ENCODE results near the gene CRIP3. TPM values are rescaled to one million over a fixed set of nuclear protein-coding genes. Genes with fewer than 3 reads are reported as not detected.

Gene CRIP3
- total and polyA plus RNA-seq, 2 of the 13 experiments (the other 11 are each of a cell fraction or from before 2014, with no cell fraction given), result 6.3 to 9.3 TPM

GRCh38 chr6:43262780-43263313, 45.8 kb downstream of the CRIP3 start (continued):
- no peak for TF ChIP-seq ZNF530 (CRISPR knock-in tag; IDR thresholded peaks at IDR 0.05; ENCODE audit: low read depth)
- TF ChIP-seq ELF1 (CRISPR knock-in tag; IDR thresholded peaks at IDR 0.05), result no peak
- no peak for TF ChIP-seq CENPX (CRISPR knock-in tag; IDR thresholded peaks at IDR 0.05)
- TF ChIP-seq ZFP90 (CRISPR knock-in tag; IDR thresholded peaks at IDR 0.05; ENCODE audit: borderline replicate concordance), result 0 out of 2 replicates have a peak, but pooled peaks have one; percentile 43
- no peak for TF ChIP-seq PHB2 (IDR thresholded peaks at IDR 0.05; ENCODE audit: partially characterized antibody)
- 0 out of 2 replicates have a peak, but pooled peaks have one; percentile 70 for TF ChIP-seq ZNF234 (CRISPR knock-in tag; conservative IDR thresholded peaks at IDR 0.05)
- no peak for TF ChIP-seq ZBTB20 (CRISPR knock-in tag; IDR thresholded peaks at IDR 0.05; ENCODE audit: borderline replicate concordance, low read depth)
- no peak for TF ChIP-seq ZSCAN21 (CRISPR knock-in tag; IDR thresholded peaks at IDR 0.05; ENCODE audit: borderline replicate concordance)
- TF ChIP-seq HOXD1 (CRISPR knock-in tag; IDR thresholded peaks at IDR 0.05), result 0 out of 2 replicates have a peak, but pooled peaks have one; percentile 52
- no peak for TF ChIP-seq MIER3 (CRISPR knock-in tag; IDR thresholded peaks at IDR 0.05; ENCODE audit: borderline replicate concordance)
- no peak for TF ChIP-seq ZSCAN25 (CRISPR knock-in tag; IDR thresholded peaks at IDR 0.05)
- TF ChIP-seq, protein P1, sequence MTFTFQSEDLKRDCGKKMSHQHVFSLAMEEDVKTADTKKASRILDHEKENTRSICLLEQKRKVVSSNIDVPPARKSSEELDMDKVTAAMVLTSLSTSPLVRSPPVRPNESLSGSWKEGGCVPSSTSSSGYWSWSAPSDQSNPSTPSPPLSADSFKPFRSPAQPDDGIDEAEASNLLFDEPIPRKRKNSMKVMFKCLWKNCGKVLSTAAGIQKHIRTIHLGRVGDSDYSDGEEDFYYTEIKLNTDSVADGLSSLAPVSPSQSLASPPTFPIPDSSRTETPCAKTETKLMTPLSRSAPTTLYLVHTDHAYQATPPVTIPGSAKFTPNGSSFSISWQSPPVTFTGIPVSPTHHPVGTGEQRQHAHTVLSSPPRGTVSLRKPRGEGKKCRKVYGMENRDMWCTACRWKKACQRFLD (CRISPR knock-in tag; IDR thresholded peaks at IDR 0.05; ENCODE audit: borderline replicate concordance), result 0 out of 2 replicates have a peak, but pooled peaks have one; percentile 34
- TF ChIP-seq ZZZ3 (CRISPR knock-in tag; IDR thresholded peaks at IDR 0.05; ENCODE audit: borderline replicate concordance), result 0 out of 2 replicates have a peak, but pooled peaks have one; percentile 5
- no peak for TF ChIP-seq CREM (IDR thresholded peaks at IDR 0.05)
- no peak for TF ChIP-seq CREM (CRISPR knock-in tag; IDR thresholded peaks at IDR 0.05)
- TF ChIP-seq, protein P2, sequence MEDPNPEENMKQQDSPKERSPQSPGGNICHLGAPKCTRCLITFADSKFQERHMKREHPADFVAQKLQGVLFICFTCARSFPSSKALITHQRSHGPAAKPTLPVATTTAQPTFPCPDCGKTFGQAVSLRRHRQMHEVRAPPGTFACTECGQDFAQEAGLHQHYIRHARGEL (CRISPR knock-in tag; IDR thresholded peaks at IDR 0.05), result no peak
- peak; percentile 22; the same call in 1 of the 2 replicates for TF ChIP-seq ZNF225 (CRISPR knock-in tag; IDR thresholded peaks at IDR 0.05)
- no peak for TF ChIP-seq MED8 (CRISPR knock-in tag; IDR thresholded peaks at IDR 0.05; ENCODE audit: insufficient replicate concordance)
- TF ChIP-seq, protein P3, sequence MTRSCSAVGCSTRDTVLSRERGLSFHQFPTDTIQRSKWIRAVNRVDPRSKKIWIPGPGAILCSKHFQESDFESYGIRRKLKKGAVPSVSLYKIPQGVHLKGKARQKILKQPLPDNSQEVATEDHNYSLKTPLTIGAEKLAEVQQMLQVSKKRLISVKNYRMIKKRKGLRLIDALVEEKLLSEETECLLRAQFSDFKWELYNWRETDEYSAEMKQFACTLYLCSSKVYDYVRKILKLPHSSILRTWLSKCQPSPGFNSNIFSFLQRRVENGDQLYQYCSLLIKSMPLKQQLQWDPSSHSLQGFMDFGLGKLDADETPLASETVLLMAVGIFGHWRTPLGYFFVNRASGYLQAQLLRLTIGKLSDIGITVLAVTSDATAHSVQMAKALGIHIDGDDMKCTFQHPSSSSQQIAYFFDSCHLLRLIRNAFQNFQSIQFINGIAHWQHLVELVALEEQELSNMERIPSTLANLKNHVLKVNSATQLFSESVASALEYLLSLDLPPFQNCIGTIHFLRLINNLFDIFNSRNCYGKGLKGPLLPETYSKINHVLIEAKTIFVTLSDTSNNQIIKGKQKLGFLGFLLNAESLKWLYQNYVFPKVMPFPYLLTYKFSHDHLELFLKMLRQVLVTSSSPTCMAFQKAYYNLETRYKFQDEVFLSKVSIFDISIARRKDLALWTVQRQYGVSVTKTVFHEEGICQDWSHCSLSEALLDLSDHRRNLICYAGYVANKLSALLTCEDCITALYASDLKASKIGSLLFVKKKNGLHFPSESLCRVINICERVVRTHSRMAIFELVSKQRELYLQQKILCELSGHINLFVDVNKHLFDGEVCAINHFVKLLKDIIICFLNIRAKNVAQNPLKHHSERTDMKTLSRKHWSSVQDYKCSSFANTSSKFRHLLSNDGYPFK (CRISPR knock-in tag; IDR thresholded peaks at IDR 0.05; ENCODE audit: borderline replicate concordance), result no peak
- TF ChIP-seq ZNF558 (CRISPR knock-in tag; IDR thresholded peaks at IDR 0.05; ENCODE audit: borderline replicate concordance), result 0 out of 2 replicates have a peak, but pooled peaks have one; percentile 22
- TF ChIP-seq, protein P4, sequence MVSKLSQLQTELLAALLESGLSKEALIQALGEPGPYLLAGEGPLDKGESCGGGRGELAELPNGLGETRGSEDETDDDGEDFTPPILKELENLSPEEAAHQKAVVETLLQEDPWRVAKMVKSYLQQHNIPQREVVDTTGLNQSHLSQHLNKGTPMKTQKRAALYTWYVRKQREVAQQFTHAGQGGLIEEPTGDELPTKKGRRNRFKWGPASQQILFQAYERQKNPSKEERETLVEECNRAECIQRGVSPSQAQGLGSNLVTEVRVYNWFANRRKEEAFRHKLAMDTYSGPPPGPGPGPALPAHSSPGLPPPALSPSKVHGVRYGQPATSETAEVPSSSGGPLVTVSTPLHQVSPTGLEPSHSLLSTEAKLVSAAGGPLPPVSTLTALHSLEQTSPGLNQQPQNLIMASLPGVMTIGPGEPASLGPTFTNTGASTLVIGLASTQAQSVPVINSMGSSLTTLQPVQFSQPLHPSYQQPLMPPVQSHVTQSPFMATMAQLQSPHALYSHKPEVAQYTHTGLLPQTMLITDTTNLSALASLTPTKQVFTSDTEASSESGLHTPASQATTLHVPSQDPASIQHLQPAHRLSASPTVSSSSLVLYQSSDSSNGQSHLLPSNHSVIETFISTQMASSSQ (IDR thresholded peaks at IDR 0.05; ENCODE audit: low read depth), result no peak
- TF ChIP-seq, protein P4 (CRISPR knock-in tag; IDR thresholded peaks at IDR 0.05; ENCODE audit: borderline replicate concordance), result 0 out of 2 replicates have a peak, but pooled peaks have one; percentile 46
